Measurements from ENCODE around the gene FGG. TPM values are rescaled to one million over a fixed set of nuclear protein-coding genes. Genes with fewer than 3 reads are reported as not detected.

The FGG gene
- polyA plus RNA-seq, 6 donors from 2014 or later, result not detected

- H3K9me3 Mint-ChIP-seq, result no peaks in the 10 kb centered on the region
- peaks cover 13 to 26% (median 16%) of the 10 kb centered on the region in 3 donors for H3K27me3 Mint-ChIP-seq
- peaks cover 4 to 8% (median 6%) of the 10 kb centered on the region in 3 donors for H3K4me1 Mint-ChIP-seq
- ATAC-seq (ENCODE audit: low read depth in 2 of 2) (no peak), DNase-seq (no peak)
- no peak overlapping the region for H3K4me3 Mint-ChIP-seq
- no peaks in the 10 kb centered on the region for H3K36me3 Mint-ChIP-seq
- no peak overlapping the region for H3K27ac Mint-ChIP-seq
Observed at GRCh38 chr4:154623436-154623835, 11.0 kb upstream of the FGG start.

GRCh38 chr4:154622598-154622997, 10.1 kb upstream of the FGG start:
- DNase-seq (peak; percentile 41), ATAC-seq (ENCODE audit: low read depth in 2 of 2) (peak; percentile 34 to 45)
- Mint-ChIP-seq H3K4me3 (no peak overlapping the region), H3K9me3 (no peaks in the 10 kb centered on the region), H3K27me3 (peaks cover 13 to 26% (median 16%) of the 10 kb centered on the region in 3 donors), H3K4me1 (peaks cover 6 to 11% (median 6%) of the 10 kb centered on the region in 3 donors), H3K27ac (peak overlapping the region in 1 of 6 donors; percentile 55), H3K36me3 (no peaks in the 10 kb centered on the region)

GRCh38 chr4:154620111-154620510, 7.7 kb upstream of the FGG start:
- Mint-ChIP-seq H3K27ac (peak overlapping the region in 1 of 6 donors; percentile 52), H3K4me3 (no peak overlapping the region), H3K36me3 (no peaks in the 10 kb centered on the region), H3K27me3 (peaks cover 2 to 14% (median 4%) of the 10 kb centered on the region in 3 donors), H3K4me1 (peaks cover 7 to 24% (median 18%) of the 10 kb centered on the region in 3 donors), H3K9me3 (peaks cover 0 to 2% (median 0%) of the 10 kb centered on the region in 7 donors)
- ATAC-seq (ENCODE audit: low read depth in 2 of 2), result no peak
- DNase-seq, result no peak

- Mint-ChIP-seq H3K27ac (peak overlapping the region in 2 of 6 donors; percentile 54 to 56), H3K27me3 (peaks cover 0 to 7% (median 4%) of the 10 kb centered on the region in 3 donors), H3K9me3 (peaks cover 0 to 2% (median 0%) of the 10 kb centered on the region in 7 donors), H3K4me3 (no peak overlapping the region), H3K36me3 (no peaks in the 10 kb centered on the region), H3K4me1 (peaks cover 7 to 24% (median 18%) of the 10 kb centered on the region in 3 donors)
- peak; percentile 45 for DNase-seq
- peak; percentile 74 to 75 for ATAC-seq (ENCODE audit: low read depth in 2 of 2)
Observed at GRCh38 chr4:154618708-154619315, 6.4 kb upstream of the FGG start.

DNA sequence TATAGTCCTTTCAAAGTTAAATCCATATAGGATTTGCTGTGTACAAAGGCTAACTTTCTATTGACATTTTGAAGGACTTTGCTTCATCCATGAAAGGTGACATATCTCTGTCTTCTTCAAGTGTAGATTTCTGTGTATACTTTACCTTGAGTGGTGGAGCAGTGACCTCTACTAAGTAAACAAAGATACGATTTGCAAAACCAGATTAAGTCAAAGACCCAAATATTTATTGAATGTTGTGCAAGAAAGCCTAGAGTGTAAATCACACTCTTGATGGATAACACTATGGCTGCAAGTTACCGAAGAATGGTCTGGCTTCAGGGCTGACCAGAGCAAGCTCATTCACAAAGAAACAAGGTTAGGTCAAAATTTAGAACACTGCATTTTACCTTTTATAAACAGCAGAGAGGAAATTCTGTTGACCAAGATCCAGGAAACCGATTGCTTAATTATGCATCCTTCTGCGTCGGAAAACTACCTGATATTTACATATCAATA, 5.4 kb upstream of the FGG start:
- ATAC-seq (ENCODE audit: low read depth in 2 of 2), result no peak
- Mint-ChIP-seq H3K27me3 (peaks cover 0 to 5% (median 3%) of the 10 kb centered on the region in 3 donors), H3K9me3 (peaks cover 0 to 2% (median 0%) of the 10 kb centered on the region in 7 donors), H3K4me3 (no peak overlapping the region), H3K36me3 (no peaks in the 10 kb centered on the region), H3K27ac (no peak overlapping the region), H3K4me1 (peaks cover 7 to 24% (median 18%) of the 10 kb centered on the region in 3 donors)
- no peak for DNase-seq

- Mint-ChIP-seq H3K36me3 (no peaks in the 10 kb centered on the region), H3K9me3 (peaks cover 0 to 2% (median 0%) of the 10 kb centered on the region in 7 donors), H3K27me3 (peaks cover 0 to 5% (median 0%) of the 10 kb centered on the region in 3 donors), H3K4me3 (peak overlapping the region in 7 of 8 donors; percentile 19 to 55 (median 45)), H3K27ac (peak overlapping the region in 4 of 6 donors; percentile 5 to 48 (median 40)), H3K4me1 (peaks cover 7 to 24% (median 18%) of the 10 kb centered on the region in 3 donors)
- peak; percentile 81 to 82 for ATAC-seq (ENCODE audit: low read depth in 2 of 2)
- DNase-seq, result peak; percentile 37
Observed at GRCh38 chr4:154616731-154617130, 4.3 kb upstream of the FGG start.

GRCh38 chr4:154616287-154616686, 3.8 kb upstream of the FGG start:
- Mint-ChIP-seq H3K27me3 (peaks cover 0 to 5% (median 0%) of the 10 kb centered on the region in 3 donors), H3K27ac (peak overlapping the region in 4 of 6 donors; percentile 5 to 47 (median 33)), H3K36me3 (no peaks in the 10 kb centered on the region), H3K4me3 (peak overlapping the region in 6 of 8 donors; percentile 9 to 55 (median 44)), H3K9me3 (peaks cover 0 to 2% (median 0%) of the 10 kb centered on the region in 7 donors), H3K4me1 (peaks cover 7 to 24% (median 18%) of the 10 kb centered on the region in 3 donors)
- no peak for ATAC-seq (ENCODE audit: low read depth in 2 of 2)
- DNase-seq, result no peak

- no peaks in the 10 kb centered on the region for H3K36me3 Mint-ChIP-seq
- H3K27me3 Mint-ChIP-seq, result peaks cover 0 to 5% (median 0%) of the 10 kb centered on the region in 3 donors
- no peak overlapping the region for H3K27ac Mint-ChIP-seq
- H3K9me3 Mint-ChIP-seq, result peaks cover 0 to 2% (median 0%) of the 10 kb centered on the region in 7 donors
- no peak for ATAC-seq (ENCODE audit: low read depth in 2 of 2)
- no peak for DNase-seq
- H3K4me1 Mint-ChIP-seq, result peaks cover 7 to 24% (median 18%) of the 10 kb centered on the region in 3 donors
- no peak overlapping the region for H3K4me3 Mint-ChIP-seq
Observed at GRCh38 chr4:154615211-154615610, 2.8 kb upstream of the FGG start.

DNA sequence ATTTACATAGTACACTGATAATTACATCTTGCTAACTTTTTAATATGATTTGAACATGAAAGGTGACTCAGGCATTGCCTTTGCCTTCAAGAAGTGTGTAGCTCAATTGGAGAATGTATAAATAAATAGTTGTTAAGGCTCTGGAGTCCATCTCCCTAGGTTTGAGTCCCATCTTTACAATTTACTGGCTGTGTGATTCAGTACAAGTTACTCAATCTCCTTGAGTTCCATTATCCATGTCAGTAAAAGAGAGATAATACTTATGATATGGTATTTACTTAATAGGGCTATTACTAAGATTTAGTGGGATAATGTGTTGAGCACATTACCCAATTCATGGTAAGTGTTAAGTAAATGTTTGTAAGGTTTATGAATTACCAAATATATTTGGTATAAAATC, 1.9 kb upstream of the FGG start:
- Mint-ChIP-seq H3K36me3 (no peaks in the 10 kb centered on the region), H3K27ac (no peak overlapping the region)

GRCh38 chr4:154611833-154612232, 623 bp downstream of the FGG start:
- no peak for DNase-seq
- H3K4me3 Mint-ChIP-seq, result no peak overlapping the region
- no peak overlapping the region for H3K27ac Mint-ChIP-seq
- ATAC-seq (ENCODE audit: low read depth in 2 of 2), result no peak
- peaks cover 0 to 6% of the 10 kb centered on the region in 2 donors for H3K36me3 Mint-ChIP-seq
- H3K9me3 Mint-ChIP-seq, result peaks cover 0 to under 1% (median 0%) of the 10 kb centered on the region in 7 donors
- H3K4me1 Mint-ChIP-seq, result peaks cover 6 to 12% (median 8%) of the 10 kb centered on the region in 3 donors
- peaks cover 9 to 19% (median 11%) of the 10 kb centered on the region in 3 donors for H3K27me3 Mint-ChIP-seq

More for the DNA sequence above, 1.9 kb upstream of the FGG start:
- H3K9me3 Mint-ChIP-seq, result peaks cover 0 to 2% (median 0%) of the 10 kb centered on the region in 7 donors
- H3K27me3 Mint-ChIP-seq, result peaks cover 0 to 5% (median 3%) of the 10 kb centered on the region in 3 donors
- DNase-seq (no peak), ATAC-seq (ENCODE audit: low read depth in 2 of 2) (no peak)
- peaks cover 7 to 24% (median 18%) of the 10 kb centered on the region in 3 donors for H3K4me1 Mint-ChIP-seq
- no peak overlapping the region for H3K4me3 Mint-ChIP-seq

GRCh38 chr4:154610582-154610981, 1.9 kb downstream of the FGG start:
- Mint-ChIP-seq H3K27me3 (peaks cover 10 to 30% (median 17%) of the 10 kb centered on the region in 3 donors), H3K4me3 (no peak overlapping the region), H3K4me1 (no peaks in the 10 kb centered on the region), H3K9me3 (no peaks in the 10 kb centered on the region), H3K27ac (no peak overlapping the region), H3K36me3 (peaks cover 0 to 6% of the 10 kb centered on the region in 2 donors)
- no peak for DNase-seq
- no peak for ATAC-seq (ENCODE audit: low read depth in 2 of 2)

GRCh38 chr4:154609532-154609931, 2.9 kb downstream of the FGG start:
- ATAC-seq (ENCODE audit: low read depth in 2 of 2), result no peak
- no peak for DNase-seq
- H3K9me3 Mint-ChIP-seq, result no peaks in the 10 kb centered on the region
- no peaks in the 10 kb centered on the region for H3K4me1 Mint-ChIP-seq
- no peak overlapping the region for H3K27ac Mint-ChIP-seq
- no peak overlapping the region for H3K4me3 Mint-ChIP-seq
- H3K27me3 Mint-ChIP-seq, result peaks cover 17 to 40% (median 22%) of the 10 kb centered on the region in 3 donors
- peaks cover 0 to 6% of the 10 kb centered on the region in 2 donors for H3K36me3 Mint-ChIP-seq

GRCh38 chr4:154608361-154609252, 3.8 kb downstream of the FGG start:
- DNase-seq, result no peak

More at GRCh38 chr4:154608361-154609252, 3.8 kb downstream of the FGG start:
- Mint-ChIP-seq H3K4me3 (no peak overlapping the region), H3K4me1 (no peaks in the 10 kb centered on the region), H3K9me3 (no peaks in the 10 kb centered on the region), H3K36me3 (peaks cover 0 to 6% of the 10 kb centered on the region in 2 donors), H3K27me3 (peaks cover 17 to 43% (median 17%) of the 10 kb centered on the region in 3 donors), H3K27ac (no peak overlapping the region)
- no peak for ATAC-seq (ENCODE audit: low read depth in 2 of 2)
